Measurements from ENCODE around the gene KCNIP3. TPM values are rescaled to one million over a fixed set of nuclear protein-coding genes. Genes with fewer than 3 reads are reported as not detected.
A peak's percentile ranks its signal among the peaks of the same experiment; 100 is the strongest.

The KCNIP3 gene
- total and polyA plus RNA-seq, 9 of the 15 experiments (the other 6 are each of a cell fraction or from before 2014, with no cell fraction given), result 0.04 TPM; not detected in 8

GRCh38 chr2:95277246-95277906, 19.8 kb upstream of the KCNIP3 start:
- Histone ChIP-seq H3K4me3 (no peak overlapping the region), H3K79me2 (ENCODE audit: control insufficient read depth, insufficient read depth, low read length) (no peaks in the 10 kb centered on the region), H4K20me1 (replicated peaks; ENCODE audit: control insufficient read depth, insufficient read depth, low read length) (no peaks in the 10 kb centered on the region; the same call in 1 of the 2 replicates), H3K9me1 (ENCODE audit: control insufficient read depth, insufficient read depth, low read length) (no peaks in the 10 kb centered on the region), H3K4me2 (ENCODE audit: insufficient read depth, low read length) (no peak overlapping the region), H2AFZ (ENCODE audit: low read depth, low read length) (no peak overlapping the region), H3K9ac (ENCODE audit: insufficient read depth in 1 of 2, low read depth in 2 of 2, low read length in 2 of 2) (no peak overlapping the region), H3K36me3 (ENCODE audit: control insufficient read depth, insufficient read depth, low read length) (no peaks in the 10 kb centered on the region), H3K4me1 (replicated peaks in 1 of 2; ENCODE audit: control insufficient read depth in 2 of 2, insufficient read depth in 2 of 2, low read length in 2 of 2) (peaks cover 0 to 18% of the 10 kb centered on the region in 2 experiments; a peak in 2 of 5 replicates), H3K9me3 (replicated peaks; ENCODE audit: control insufficient read depth, insufficient read depth, low read depth, low read length) (no peaks in the 10 kb centered on the region), H3K27me3 (ENCODE audit: control insufficient read depth in 2 of 2, insufficient read depth in 2 of 2, low read length in 2 of 2) (peaks cover 5 to 48% of the 10 kb centered on the region in 2 experiments; a peak in 4 of 5 replicates), H3K27ac (ENCODE audit: extremely low read depth, low read depth, low read length) (no peak overlapping the region)
- ChIA-PET CTCF (ENCODE audit: low intra/inter-chr PET ratio) (no interaction called here), POLR2A (no interaction called here)
- TF ChIP-seq ZNF785 (CRISPR knock-in tag; IDR thresholded peaks at IDR 0.05), result no peak
- TF ChIP-seq ATF2 (CRISPR knock-in tag; IDR thresholded peaks at IDR 0.05), result no peak
- TF ChIP-seq ZNF589 (CRISPR knock-in tag; IDR thresholded peaks at IDR 0.05; ENCODE audit: low read depth), result no peak
- TF ChIP-seq YY1 (IDR thresholded peaks at IDR 0.05; ENCODE audit: borderline replicate concordance in 1 of 3, control insufficient read depth in 1 of 3, extremely low read depth in 1 of 3, insufficient read depth in 3 of 3, insufficient read length in 1 of 3, insufficient replicate concordance in 2 of 3, low read depth in 1 of 3, low read length in 2 of 3), result peak in 1 of 3 experiments; percentile 14
- TF ChIP-seq CTCF (IDR thresholded peaks at IDR 0.05 in 2 of 3, conservative IDR thresholded peaks at IDR 0.05 in 1 of 3; ENCODE audit: insufficient read depth in 2 of 3, low read depth in 1 of 3, low read length in 3 of 3), result peak; percentile 27 to 44 (median 43); a peak in 4 of 6 replicates
- TF ChIP-seq, protein P1, sequence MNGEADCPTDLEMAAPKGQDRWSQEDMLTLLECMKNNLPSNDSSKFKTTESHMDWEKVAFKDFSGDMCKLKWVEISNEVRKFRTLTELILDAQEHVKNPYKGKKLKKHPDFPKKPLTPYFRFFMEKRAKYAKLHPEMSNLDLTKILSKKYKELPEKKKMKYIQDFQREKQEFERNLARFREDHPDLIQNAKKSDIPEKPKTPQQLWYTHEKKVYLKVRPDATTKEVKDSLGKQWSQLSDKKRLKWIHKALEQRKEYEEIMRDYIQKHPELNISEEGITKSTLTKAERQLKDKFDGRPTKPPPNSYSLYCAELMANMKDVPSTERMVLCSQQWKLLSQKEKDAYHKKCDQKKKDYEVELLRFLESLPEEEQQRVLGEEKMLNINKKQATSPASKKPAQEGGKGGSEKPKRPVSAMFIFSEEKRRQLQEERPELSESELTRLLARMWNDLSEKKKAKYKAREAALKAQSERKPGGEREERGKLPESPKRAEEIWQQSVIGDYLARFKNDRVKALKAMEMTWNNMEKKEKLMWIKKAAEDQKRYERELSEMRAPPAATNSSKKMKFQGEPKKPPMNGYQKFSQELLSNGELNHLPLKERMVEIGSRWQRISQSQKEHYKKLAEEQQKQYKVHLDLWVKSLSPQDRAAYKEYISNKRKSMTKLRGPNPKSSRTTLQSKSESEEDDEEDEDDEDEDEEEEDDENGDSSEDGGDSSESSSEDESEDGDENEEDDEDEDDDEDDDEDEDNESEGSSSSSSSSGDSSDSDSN (IDR thresholded peaks at IDR 0.05; ENCODE audit: borderline replicate concordance in 1 of 2, low read depth in 2 of 2, low read length in 2 of 2), result no peak
- TF ChIP-seq BRCA1 (IDR thresholded peaks at IDR 0.05), result no peak
- TF ChIP-seq BRCA1 (CRISPR knock-in tag; IDR thresholded peaks at IDR 0.05), result no peak
- 0 out of 2 replicates have a peak, but pooled peaks have one; percentile 32 for TF ChIP-seq ZNF263 (CRISPR knock-in tag; IDR thresholded peaks at IDR 0.05; ENCODE audit: borderline replicate concordance)
- no peak for TF ChIP-seq PHB2 (IDR thresholded peaks at IDR 0.05; ENCODE audit: low read depth)
- in situ Hi-C loops (cut with MboI) (no loop called here), intact Hi-C loops (cut with micrococcal nuclease) (no loop called here)
- FAIRE-seq (peak; percentile 55), DNase-seq (ENCODE audit: extremely low read depth in 1 of 4, low spot score in 3 of 4) (peak; percentile 45 to 72 (median 58)), ATAC-seq (peak; percentile 92)
- WGBS (ENCODE audit: insufficient coverage, low coverage, missing lambda C conversion rate), result 2% methylated on average over 11 of the region's 11 CpGs
- BruUV-seq (replicated peaks), result no TSS peak

All from K562 (cell line).